IPS-18c (cell line): ENCODE measurements around the gene PRKAG2.

Source experiments
- H3K4me3 ChIP-seq: 2 replicates; pipeline ENCODE4 v1.7.0; 2013; ENCODE audit warnings: low read depth, mild to moderate bottlenecking, low read length, moderate library complexity; ENCODE audit not compliant: insufficient read depth
- H3K9me3 ChIP-seq: one replicate; pipeline ENCODE4 v1.6.1; 2013; ENCODE audit warnings: mild to moderate bottlenecking, low read length, moderate library complexity; ENCODE audit not compliant: control insufficient read depth, insufficient read depth

The PRKAG2 gene

GRCh38 chr7:151631570-151631952 is 245.4 kb downstream of the PRKAG2 start:
- H3K4me3 ChIP-seq: peak overlapping the region; percentile 44
- no peaks in the 10 kb centered on the region for H3K9me3 ChIP-seq

DNA sequence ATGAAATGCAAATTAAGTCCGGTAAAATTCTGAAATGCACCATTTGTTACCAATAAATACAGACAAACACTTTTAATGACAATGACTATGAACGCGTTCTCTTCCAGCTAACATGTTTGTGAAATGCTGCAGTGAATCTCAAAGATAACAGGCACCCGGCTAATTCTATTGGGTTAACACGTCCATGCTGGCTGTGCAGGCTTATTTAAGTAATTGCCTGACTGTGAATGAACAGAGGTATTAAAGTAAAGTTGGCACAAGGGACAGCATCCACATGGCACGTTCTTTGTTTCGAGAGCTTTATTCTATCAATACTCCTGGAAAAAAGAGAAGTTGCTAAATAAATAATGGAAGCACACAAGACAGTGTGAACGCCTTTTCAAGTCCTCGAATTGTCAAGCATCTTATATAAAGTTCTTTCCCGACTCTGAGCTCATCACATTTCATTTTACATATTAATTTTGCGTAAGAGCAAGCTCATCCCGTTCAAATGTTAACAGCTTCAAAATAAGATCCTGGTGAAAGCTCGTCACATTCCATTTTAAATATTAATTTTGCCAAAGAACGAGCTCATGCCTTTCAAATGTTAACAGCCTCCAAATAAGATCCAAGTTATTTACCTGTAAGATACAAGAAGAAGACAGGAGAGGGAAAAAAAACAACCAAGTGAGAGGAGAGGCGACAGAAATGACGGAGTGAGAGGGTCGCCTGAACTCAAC is 245.9 kb downstream of the PRKAG2 start:
- H3K9me3 ChIP-seq: no peaks in the 10 kb centered on the region
- H3K4me3 ChIP-seq: peak overlapping the region; percentile 44

- H3K4me3 ChIP-seq: no peak overlapping the region
- no peaks in the 10 kb centered on the region for H3K9me3 ChIP-seq
Measured at GRCh38 chr7:151630358-151630757, 246.6 kb downstream of the PRKAG2 start.

DNA sequence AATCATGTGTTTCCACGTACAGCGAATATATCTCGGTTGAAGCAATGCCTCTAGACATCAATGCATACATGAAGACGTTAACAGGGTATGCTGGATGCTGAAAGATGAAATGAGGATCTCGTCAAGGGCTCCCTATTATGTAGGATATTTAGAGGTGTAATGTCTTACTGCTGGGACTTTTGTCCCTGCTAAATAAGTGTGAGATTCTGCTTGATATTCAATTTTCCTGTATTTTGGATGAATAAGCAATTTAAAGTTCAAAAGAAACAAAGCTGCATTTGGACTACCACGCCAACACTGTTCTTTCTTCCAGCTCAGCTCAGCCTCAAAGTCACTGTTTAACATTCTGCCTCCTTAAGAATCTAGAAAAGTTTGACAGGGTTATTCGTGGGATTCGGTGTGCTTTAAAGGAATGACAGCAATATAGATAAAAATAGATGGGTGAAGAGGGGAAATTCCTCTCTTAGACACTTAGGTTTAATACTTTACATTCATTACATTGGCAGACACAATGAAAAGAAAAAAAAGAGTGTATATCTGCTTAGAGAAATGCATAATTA is 247.1 kb downstream of the PRKAG2 start:
- no peak overlapping the region for H3K4me3 ChIP-seq
- no peaks in the 10 kb centered on the region for H3K9me3 ChIP-seq

DNA sequence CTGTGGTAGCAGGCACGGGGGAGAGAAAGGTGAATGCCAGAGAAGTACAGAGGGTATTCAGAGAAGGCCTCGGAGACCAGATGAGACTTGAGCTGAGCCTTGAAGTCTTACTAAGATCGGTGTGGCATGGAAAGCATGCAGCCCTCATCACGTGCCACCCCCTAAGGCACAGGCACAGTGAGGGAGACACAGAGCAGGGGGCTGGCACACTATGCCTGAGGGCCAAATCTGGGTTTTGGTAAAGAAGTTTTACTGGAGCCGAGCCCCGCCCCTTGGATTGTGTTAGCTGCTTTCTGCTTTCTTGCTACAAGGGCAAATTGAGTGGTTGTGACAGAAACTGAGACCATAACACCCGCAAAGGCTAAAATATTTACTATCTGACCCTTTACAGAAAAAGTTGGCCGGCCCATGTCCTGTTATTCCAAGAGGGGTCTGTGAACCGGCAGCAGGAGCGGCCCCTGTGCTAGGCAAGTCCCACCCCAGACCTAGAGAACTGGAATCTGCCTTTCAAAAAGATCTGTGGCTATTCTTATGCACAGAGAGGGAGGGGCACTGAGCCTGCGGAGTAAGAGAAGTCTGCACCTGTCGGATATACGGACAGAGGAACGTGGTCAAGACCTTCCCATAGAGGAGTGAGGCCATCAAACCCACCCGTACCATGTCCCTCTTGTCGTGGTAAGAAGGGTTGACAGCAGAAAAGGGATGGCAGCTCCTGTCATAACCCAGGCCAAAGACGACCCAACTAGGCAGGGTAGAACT is 247.9 kb downstream of the PRKAG2 start:
- peak overlapping the region; percentile 25; the same call in 1 of the 2 replicates for H3K4me3 ChIP-seq
- H3K9me3 ChIP-seq: no peaks in the 10 kb centered on the region

- H3K9me3 ChIP-seq: no peaks in the 10 kb centered on the region
- no peak overlapping the region for H3K4me3 ChIP-seq
Measured at GRCh38 chr7:151626422-151627115, 250.3 kb downstream of the PRKAG2 start.

- H3K4me3 ChIP-seq: no peak overlapping the region
- no peaks in the 10 kb centered on the region for H3K9me3 ChIP-seq
Measured at GRCh38 chr7:151625606-151626005, 251.3 kb downstream of the PRKAG2 start.

- Histone ChIP-seq H3K4me3 (no peak overlapping the region), H3K9me3 (no peaks in the 10 kb centered on the region)
Measured at GRCh38 chr7:151624246-151624928, 252.5 kb downstream of the PRKAG2 start.

- Histone ChIP-seq H3K9me3 (no peaks in the 10 kb centered on the region), H3K4me3 (no peak overlapping the region)
Measured at GRCh38 chr7:151623766-151624165, 253.1 kb downstream of the PRKAG2 start.

DNA sequence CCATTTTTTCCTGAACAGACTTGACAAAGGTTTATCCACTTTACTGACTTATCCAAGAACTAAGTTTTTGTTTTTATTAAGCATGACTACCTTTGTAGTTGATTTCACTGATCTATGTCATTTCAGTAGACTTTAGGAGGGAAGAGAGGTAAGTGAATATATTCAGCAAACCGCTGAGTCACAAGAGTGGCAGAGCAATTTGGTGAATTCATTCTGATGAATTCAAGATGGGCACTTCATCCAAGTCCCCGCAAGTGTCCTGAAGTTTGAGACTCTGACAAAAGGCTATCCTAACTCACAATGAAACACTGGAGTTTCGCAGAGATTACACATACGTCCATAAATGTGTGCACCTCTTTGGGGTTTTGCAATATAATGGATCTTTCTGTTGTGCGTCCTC is 255.0 kb downstream of the PRKAG2 start:
- Histone ChIP-seq H3K9me3 (no peaks in the 10 kb centered on the region), H3K4me3 (no peak overlapping the region)

- Histone ChIP-seq H3K4me3 (no peak overlapping the region), H3K9me3 (no peaks in the 10 kb centered on the region)
Measured at GRCh38 chr7:151616443-151617213, 260.3 kb downstream of the PRKAG2 start.

- Histone ChIP-seq H3K4me3 (no peak overlapping the region), H3K9me3 (no peaks in the 10 kb centered on the region)
Measured at GRCh38 chr7:151615784-151616183, 261.1 kb downstream of the PRKAG2 start.

GRCh38 chr7:151615058-151615457 is 261.9 kb downstream of the PRKAG2 start:
- Histone ChIP-seq H3K9me3 (no peaks in the 10 kb centered on the region), H3K4me3 (no peak overlapping the region)

DNA sequence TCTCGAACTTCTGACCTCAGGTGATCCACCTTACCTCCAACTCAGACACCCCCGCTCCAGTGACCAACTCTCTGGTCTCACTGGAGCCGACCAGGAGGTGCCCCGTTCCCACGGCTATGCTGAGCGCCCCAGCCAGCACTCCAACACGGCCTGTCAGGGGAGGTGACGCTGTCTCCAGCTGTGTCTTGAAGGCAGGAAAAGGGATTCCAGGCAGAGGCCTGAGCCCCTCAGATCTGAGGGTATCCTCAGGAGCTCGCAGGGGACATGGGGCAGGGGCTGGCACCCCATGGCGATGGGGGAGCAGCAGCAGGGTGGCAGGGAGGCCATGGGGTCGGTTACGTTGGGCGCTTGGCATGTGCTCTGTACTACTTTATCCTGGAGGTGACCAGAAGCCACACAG is 262.9 kb downstream of the PRKAG2 start:
- no peak overlapping the region for H3K4me3 ChIP-seq
- H3K9me3 ChIP-seq: no peaks in the 10 kb centered on the region

GRCh38 chr7:151611878-151612277 is 265.0 kb downstream of the PRKAG2 start:
- Histone ChIP-seq H3K4me3 (no peak overlapping the region), H3K9me3 (no peaks in the 10 kb centered on the region)

DNA sequence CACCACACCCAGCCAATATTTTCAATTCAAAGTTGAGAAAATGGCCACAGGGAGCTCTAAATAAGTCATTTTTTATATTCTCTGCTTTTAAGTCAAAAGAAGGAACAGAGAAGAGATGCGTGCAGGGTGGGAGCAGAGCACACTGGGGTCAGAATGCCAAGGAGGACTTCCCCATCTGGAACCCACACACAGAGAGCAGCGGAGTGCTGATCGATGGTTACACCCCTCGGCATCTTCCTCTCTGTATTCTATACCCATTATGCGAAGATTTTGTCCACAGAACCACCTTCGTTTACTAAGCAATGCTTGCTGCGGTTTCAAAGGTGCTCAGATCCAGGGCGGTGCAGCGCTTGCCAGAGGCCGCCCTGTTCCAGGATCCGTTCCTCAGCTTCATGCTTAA is 265.9 kb downstream of the PRKAG2 start:
- no peaks in the 10 kb centered on the region for H3K9me3 ChIP-seq
- H3K4me3 ChIP-seq: no peak overlapping the region
